GM21619 (cell line): ENCODE data around the gene ZBTB8A.
"Not testable (repeated sequence)": the region's sequence is repeated elsewhere in the genome, so short reads cannot be mapped to it uniquely, and the experiment has no call there.

Experiments used
- ATAC-seq: cut with Tn5 transposase; IDR thresholded peaks from one replicate; pipeline ENCODE4 v1.9.1; 2021; ENCODE audit not compliant: unreplicated experiment

ZBTB8A gene

GRCh38 chr1:32538887-32539583, at the start of gene ZBTB8A:
Gene ZBTB8A (plus strand): TSS chr1:32539427. CDS start chr1:32592932, 53,505 bp downstream.
- ATAC-seq, result no peak

GRCh38 chr1:32489774-32490454, 49.3 kb upstream of the ZBTB8A start:
- ATAC-seq, result no peak

GRCh38 chr1:32491386-32491785, 47.8 kb upstream of the ZBTB8A start:
- ATAC-seq, result no peak

GRCh38 chr1:32494196-32494595, 45.0 kb upstream of the ZBTB8A start:
- ATAC-seq, result no peak

- no peak for ATAC-seq
These were observed 44.4 kb upstream of the ZBTB8A start for GRCh38 chr1:32494711-32495337.

GRCh38 chr1:32496127-32496526, 43.1 kb upstream of the ZBTB8A start:
- ATAC-seq, result no peak

- ATAC-seq, result no peak
These were observed 40.5 kb upstream of the ZBTB8A start for GRCh38 chr1:32498751-32499150.

- ATAC-seq, result no peak
These were observed 38.6 kb upstream of the ZBTB8A start for GRCh38 chr1:32500387-32501209.

GRCh38 chr1:32501865-32502264, 37.4 kb upstream of the ZBTB8A start:
- no peak for ATAC-seq

- no peak for ATAC-seq
These were observed 36.1 kb upstream of the ZBTB8A start for GRCh38 chr1:32503153-32503552.

- no peak for ATAC-seq
These were observed 32.2 kb upstream of the ZBTB8A start for GRCh38 chr1:32507021-32507420.

- ATAC-seq, result no peak
These were observed 30.5 kb upstream of the ZBTB8A start for GRCh38 chr1:32508761-32509160.

GRCh38 chr1:32509939-32510338, 29.3 kb upstream of the ZBTB8A start:
- ATAC-seq, result no peak

- ATAC-seq, result no peak
These were observed 22.8 kb upstream of the ZBTB8A start for GRCh38 chr1:32516402-32516801.

- ATAC-seq, result no peak
These were observed 20.3 kb upstream of the ZBTB8A start for GRCh38 chr1:32518976-32519375.

GRCh38 chr1:32521165-32521564, 18.1 kb upstream of the ZBTB8A start:
- ATAC-seq, result no peak

- no peak for ATAC-seq
These were observed 14.2 kb upstream of the ZBTB8A start for GRCh38 chr1:32525053-32525452.

- ATAC-seq, result no peak
These were observed 13.4 kb upstream of the ZBTB8A start for GRCh38 chr1:32525661-32526444.

- ATAC-seq, result not testable (repeated sequence)
These were observed 10.7 kb upstream of the ZBTB8A start for GRCh38 chr1:32528550-32528949.

GRCh38 chr1:32533792-32534327, 5.4 kb upstream of the ZBTB8A start:
- ATAC-seq, result no peak
